Pancreas (tissue), 10 donors: ENCODE data around the gene TTLL10. TPM values are rescaled to one million over a fixed set of nuclear protein-coding genes. Genes with fewer than 3 reads are reported as not detected.

Source experiments
- ATAC-seq, 4 donors: fragments of 200-7000 bp; cut with Tn5 transposase; one replicate each; pipeline versions ENCODE4 v1.8.0 to v1.9.1; 2020; ENCODE audit warnings: mild to moderate bottlenecking in 4 of 4, moderate library complexity in 4 of 4
- DNase-seq, 6 donors: peaks; one replicate each; pipeline ENCODE4 v3.0.0-alpha.2; 2020
- FAIRE-seq: peaks from 2 replicates; lab custom pipeline; 2012; peaks lifted over from hg19 to GRCh38; lab: Jason Lieb, UNC
- H3K27ac ChIP-seq, 4 donors: fragments of 200-600 bp; sonication (generic); 1 replicate in 3 of 4; 2 replicates in 1 of 4; pipeline versions ENCODE4 v1.5.0 to v1.8.0; 2020
- H3K27me3 ChIP-seq, 4 donors: fragments of 200-600 bp; one replicate each; pipeline ENCODE4 v1.8.0; 2021
- H3K36me3 ChIP-seq, 3 donors: fragments of 200-600 bp; sonication (generic) in 1 of 3; one replicate each; pipeline versions ENCODE4 v1.5.0 to v1.8.0; 2020 to 2021
- H3K4me1 ChIP-seq, 3 donors: fragments of 200-600 bp; one replicate each; pipeline ENCODE4 v1.8.0; 2021
- H3K4me3 ChIP-seq, 4 donors: fragments of 200-600 bp; sonication (generic) in 2 of 4; one replicate each; pipeline versions ENCODE4 v1.5.0 to v1.8.0; 2020 to 2021
- H3K9me3 ChIP-seq, 4 donors: fragments of 200-600 bp; one replicate each; pipeline ENCODE4 v1.8.0; 2021
- WGBS, 2 donors: extraction: QIAGEN DNeasy Blood & Tissue Kit; methylation state at CpG; one replicate each; pipeline ENCODE4 v1.1.7; 2013; 5-methylcytosine and 5-hydroxymethylcytosine counted together
- intact Hi-C, 3 donors: fragments of 100-400 bp; cut with DNase I; formaldehyde crosslinking; loops; one replicate each; pipeline versions ENCODE4 v1.11.1 to v1.14.2; 2022
- polyA plus RNA-seq, 2 donors: library from polyadenylated mRNA; stranded (reverse); fragments of 200-250 nt; gene quantifications; one replicate each; pipeline ENCODE4 v1.2.3, GENCODE V29; 2013
- total RNA-seq, 6 donors: library from RNA; stranded (reverse); fragmentation: NEBNext Ultra II Directional in 4 of 6; extraction: Animal tissue kit (Norgen Biotek cat#: 25700) in 4 of 6; gene quantifications; one replicate each; pipeline versions ENCODE4 v1.2.1 to v1.2.4, GENCODE V29; 2021 to 2023
- TF ChIP-seq, protein P1 (sequence below), 4 donors: fragments of 200-600 bp; sonication (generic) in 3 of 4; IDR thresholded peaks; one replicate each; pipeline versions ENCODE4 v1.5.0 to v1.8.0; 2021; ENCODE audit warnings: antibody characterized with exemption in 4 of 4
- donor health status: healthy with polysubstance abuse.
- donor health status: DM: no; HTN: no; CAD: no; lungs with moderate emphysema.
- donor health status: DM: no; HTN: no; CAD: no.
- donor health status: control.
- donor health status: control.
- donor health status: Bipolar disorder and iron deficiency.
- donor health status: DM: yes; HTN: yes; CAD: no.
- donor health status: DM: no; HTN: no; CAD: no.
- donor health status: DM: no; HTN: no; CAD: no.
- donor health status: DM: yes; HTN: yes; CAD: no.

The TTLL10 gene, protein sequence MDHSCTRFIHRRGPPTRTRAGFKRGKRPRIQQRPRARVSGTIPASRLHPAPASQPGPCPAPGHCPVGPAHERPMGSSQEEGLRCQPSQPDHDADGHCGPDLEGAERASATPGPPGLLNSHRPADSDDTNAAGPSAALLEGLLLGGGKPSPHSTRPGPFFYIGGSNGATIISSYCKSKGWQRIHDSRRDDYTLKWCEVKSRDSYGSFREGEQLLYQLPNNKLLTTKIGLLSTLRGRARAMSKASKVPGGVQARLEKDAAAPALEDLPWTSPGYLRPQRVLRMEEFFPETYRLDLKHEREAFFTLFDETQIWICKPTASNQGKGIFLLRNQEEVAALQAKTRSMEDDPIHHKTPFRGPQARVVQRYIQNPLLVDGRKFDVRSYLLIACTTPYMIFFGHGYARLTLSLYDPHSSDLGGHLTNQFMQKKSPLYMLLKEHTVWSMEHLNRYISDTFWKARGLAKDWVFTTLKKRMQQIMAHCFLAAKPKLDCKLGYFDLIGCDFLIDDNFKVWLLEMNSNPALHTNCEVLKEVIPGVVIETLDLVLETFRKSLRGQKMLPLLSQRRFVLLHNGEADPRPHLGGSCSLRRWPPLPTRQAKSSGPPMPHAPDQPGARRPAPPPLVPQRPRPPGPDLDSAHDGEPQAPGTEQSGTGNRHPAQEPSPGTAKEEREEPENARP
- total RNA-seq (under 1 TPM in 5 of 6 donors, not detected in 1; 0.20 to 0.51 (median 0.38) TPM), polyA plus RNA-seq (1 to 10 TPM; 1.0 to 1.6 TPM)

DNA sequence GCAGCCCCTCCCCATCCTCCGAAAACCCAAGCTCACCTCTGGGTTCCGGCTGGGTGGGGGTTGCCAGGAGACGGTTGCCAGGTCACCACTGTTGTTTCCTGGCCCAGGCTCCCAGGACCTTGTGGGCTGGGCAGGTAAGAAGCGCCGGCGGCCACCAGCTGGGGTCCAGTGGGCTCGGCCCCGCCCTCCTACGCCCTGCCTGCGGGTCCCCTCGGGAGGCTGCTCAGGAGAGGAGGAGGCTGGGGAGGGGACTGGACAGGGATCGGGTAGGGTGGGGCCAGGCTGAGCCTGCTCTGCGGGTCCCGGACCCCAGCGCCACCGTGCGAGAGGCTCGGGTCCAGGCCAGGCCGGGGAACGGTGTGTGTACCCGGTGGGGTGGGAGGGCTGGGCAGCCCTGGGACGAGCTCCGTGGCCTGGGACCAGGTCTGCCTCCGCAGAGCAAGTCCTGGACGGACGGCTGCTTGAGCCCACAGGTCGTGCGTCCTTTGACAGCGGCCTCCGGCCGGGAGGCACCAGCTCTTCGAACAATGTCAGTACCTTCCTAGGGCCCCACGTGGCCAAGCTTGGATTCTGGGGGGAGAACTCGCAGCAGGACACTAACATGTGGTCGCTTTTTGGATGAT, at the start of gene TTLL10:
Gene TTLL10, plus strand, starts transcription at position 88 of the 623 bp plus-strand sequence. CDS start 5,336 bp downstream, outside the sequence.
- peak in 4 of 6 donors; percentile 13 to 68 (median 46) for DNase-seq
- no peaks in the 10 kb centered on the region for H3K27me3 ChIP-seq
- WGBS, 2 donors, result 76 to 80% methylated on average over 32 to 35 of the region's 35 CpGs

DNA sequence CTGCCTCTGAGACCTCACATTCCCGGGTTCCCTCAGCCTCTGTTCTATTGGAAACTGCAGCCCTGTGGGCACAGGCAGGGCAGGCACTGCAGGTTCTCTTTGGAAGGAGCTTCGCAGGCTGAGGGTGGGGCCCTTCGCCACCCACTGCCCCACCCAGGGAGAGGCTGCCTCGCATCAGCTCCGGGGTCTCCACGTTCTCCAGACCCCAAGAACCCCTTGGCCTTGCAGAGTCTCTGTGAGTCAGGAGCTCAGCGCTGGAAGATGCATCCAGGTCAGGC, 49.2 kb upstream of the TTLL10 start:
- H3K4me1 ChIP-seq, result peaks cover 10 to 16% (median 11%) of the 10 kb centered on the region in 3 donors
- TF ChIP-seq, protein P1, sequence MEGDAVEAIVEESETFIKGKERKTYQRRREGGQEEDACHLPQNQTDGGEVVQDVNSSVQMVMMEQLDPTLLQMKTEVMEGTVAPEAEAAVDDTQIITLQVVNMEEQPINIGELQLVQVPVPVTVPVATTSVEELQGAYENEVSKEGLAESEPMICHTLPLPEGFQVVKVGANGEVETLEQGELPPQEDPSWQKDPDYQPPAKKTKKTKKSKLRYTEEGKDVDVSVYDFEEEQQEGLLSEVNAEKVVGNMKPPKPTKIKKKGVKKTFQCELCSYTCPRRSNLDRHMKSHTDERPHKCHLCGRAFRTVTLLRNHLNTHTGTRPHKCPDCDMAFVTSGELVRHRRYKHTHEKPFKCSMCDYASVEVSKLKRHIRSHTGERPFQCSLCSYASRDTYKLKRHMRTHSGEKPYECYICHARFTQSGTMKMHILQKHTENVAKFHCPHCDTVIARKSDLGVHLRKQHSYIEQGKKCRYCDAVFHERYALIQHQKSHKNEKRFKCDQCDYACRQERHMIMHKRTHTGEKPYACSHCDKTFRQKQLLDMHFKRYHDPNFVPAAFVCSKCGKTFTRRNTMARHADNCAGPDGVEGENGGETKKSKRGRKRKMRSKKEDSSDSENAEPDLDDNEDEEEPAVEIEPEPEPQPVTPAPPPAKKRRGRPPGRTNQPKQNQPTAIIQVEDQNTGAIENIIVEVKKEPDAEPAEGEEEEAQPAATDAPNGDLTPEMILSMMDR (IDR thresholded peaks at IDR 0.05), result no peak
- ATAC-seq (no peak), FAIRE-seq (no peak), DNase-seq (no peak)
- H3K27me3 ChIP-seq, result no peaks in the 10 kb centered on the region
- no peak overlapping the region for H3K27ac ChIP-seq
- no peaks in the 10 kb centered on the region for H3K9me3 ChIP-seq
- 61 to 69% methylated on average over 7 of the region's 7 CpGs for WGBS, 2 donors
- intact Hi-C loops, result loop anchor here (5.0 to 10.0 kb wide), 3 partner anchors 120 to 170 kb away; partner anchors contain the start of gene C1QTNF12 (in 1 of the 3)
- no peak overlapping the region for H3K4me3 ChIP-seq
- H3K36me3 ChIP-seq, result no peaks in the 10 kb centered on the region

More for the DNA sequence above, at the start of gene TTLL10:
- ATAC-seq (peak in 2 of 4 donors; percentile 21 to 44), FAIRE-seq (no peak)
- Histone ChIP-seq H3K27ac (no peak within 1 kb of the TSS), H3K9me3 (no peaks in the 10 kb centered on the region), H3K36me3 (no peaks in the 10 kb centered on the region), H3K4me1 (no peaks in the 10 kb centered on the region), H3K4me3 (no peak within 1 kb of the TSS)
- TF ChIP-seq, protein P1 (IDR thresholded peaks at IDR 0.05), result no peak
- intact Hi-C loops, result no loop called here

DNA sequence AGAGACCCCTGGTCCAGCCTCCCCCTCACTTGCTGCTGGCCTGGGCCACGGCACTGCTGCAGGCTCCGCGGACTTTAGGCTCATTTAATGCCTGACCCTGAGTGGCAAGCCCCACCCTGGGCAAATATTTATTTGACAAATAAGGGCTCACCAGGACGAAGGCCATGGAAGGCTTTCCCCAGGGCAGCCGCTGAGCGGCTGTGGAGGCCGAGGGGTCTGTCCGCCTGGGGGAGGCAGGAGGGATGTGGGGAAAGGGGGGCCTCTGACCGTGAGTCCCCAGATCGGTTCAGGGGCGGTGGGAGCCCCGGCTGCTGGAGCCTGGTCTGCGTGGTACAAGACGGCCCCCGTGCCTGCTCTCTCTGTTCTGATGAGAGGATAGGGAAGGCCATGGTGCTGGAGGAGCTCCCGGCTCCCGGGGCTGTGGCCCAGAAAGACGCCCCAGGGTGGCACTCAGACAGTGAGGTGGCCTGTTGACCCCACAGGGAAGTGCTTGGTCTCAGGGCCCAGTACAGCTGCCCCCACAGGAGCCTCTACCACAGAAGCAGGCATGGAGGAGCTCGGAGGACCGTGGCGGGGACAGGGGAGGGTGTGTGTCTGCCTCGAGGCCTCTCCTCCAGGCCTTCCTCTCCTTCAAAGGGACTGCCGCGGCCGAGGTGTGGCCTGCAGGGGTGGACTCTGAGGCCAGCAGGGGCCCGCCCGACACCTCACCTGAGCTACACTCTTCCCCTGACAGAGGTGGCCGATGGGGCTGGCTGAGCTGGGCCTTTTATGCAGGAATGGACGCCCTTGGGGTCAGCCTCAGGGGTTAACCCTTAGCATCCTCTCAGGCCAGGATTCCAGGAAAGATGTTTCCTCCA, 48.7 kb upstream of the TTLL10 start:
- Histone ChIP-seq H3K4me1 (peaks cover 10 to 16% (median 11%) of the 10 kb centered on the region in 3 donors), H3K4me3 (no peak overlapping the region), H3K36me3 (no peaks in the 10 kb centered on the region), H3K27me3 (no peaks in the 10 kb centered on the region), H3K9me3 (no peaks in the 10 kb centered on the region), H3K27ac (no peak overlapping the region)
- FAIRE-seq (no peak), ATAC-seq (peak in 3 of 4 donors; percentile 26 to 57 (median 54)), DNase-seq (peak in 4 of 6 donors; percentile 39 to 71 (median 51))
- intact Hi-C loops, result loop anchor here (5.0 to 10.0 kb wide), 3 partner anchors 120 to 170 kb away; partner anchors contain the start of gene C1QTNF12 (in 1 of the 3)
- 33 to 37% methylated on average over 27 to 29 of the region's 29 CpGs for WGBS, 2 donors
- TF ChIP-seq, protein P1 (IDR thresholded peaks at IDR 0.05), result no peak

DNA sequence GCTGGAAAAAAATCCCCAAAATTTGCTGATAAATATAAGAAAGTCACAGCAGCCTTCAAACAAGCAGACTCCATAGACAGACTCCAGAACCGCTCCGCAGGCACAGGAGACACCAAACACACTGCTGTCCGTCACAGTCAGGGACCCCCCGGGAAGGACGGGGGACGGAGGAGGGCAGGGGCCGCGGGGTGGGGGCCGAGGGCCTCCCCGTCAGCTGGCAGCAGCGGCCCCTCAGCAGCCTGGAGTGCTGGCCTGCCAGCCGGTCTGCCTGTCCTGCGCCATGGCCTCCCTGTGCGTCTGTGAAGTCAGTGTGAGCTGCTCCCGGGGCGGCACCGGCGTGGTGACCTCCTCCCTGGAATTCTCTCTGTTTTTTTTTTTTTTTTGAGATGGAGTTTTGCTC, 47.7 kb upstream of the TTLL10 start:
- no peak for FAIRE-seq

More for the DNA sequence above, 47.7 kb upstream of the TTLL10 start:
- Histone ChIP-seq H3K4me1 (peaks cover 10 to 16% (median 11%) of the 10 kb centered on the region in 3 donors), H3K27ac (no peak overlapping the region), H3K36me3 (no peaks in the 10 kb centered on the region), H3K9me3 (no peaks in the 10 kb centered on the region), H3K4me3 (no peak overlapping the region), H3K27me3 (no peaks in the 10 kb centered on the region)
- no peak for ATAC-seq
- WGBS, 2 donors, result 85 to 90% methylated on average over 18 of the region's 18 CpGs
- TF ChIP-seq, protein P1 (IDR thresholded peaks at IDR 0.05), result no peak
- peak in 3 of 6 donors; percentile 23 to 72 (median 47) for DNase-seq
- intact Hi-C loops, result loop anchor here in 2 of 3 donors (10.0 kb wide), 2 partner anchors 119 to 169 kb away; partner anchors contain the start of gene C1QTNF12 (in 1 of the 2)
